HCT116 (cell line): ENCODE data around the gene KDM1B.

Source experiments
- ATF3 ChIP-seq: IDR thresholded peaks from 2 replicates; pipeline ENCODE4 v1.6.1; 2012
- CTCF ChIP-seq, 3 experiments: fragments of 200-600 bp in 1 of 3; sonication (generic) in 1 of 3; IDR thresholded peaks in 2 of 3; conservative IDR thresholded peaks in 1 of 3; 2 replicates each; pipeline ENCODE4 v1.5.1; 2012 to 2017; ENCODE audit warnings: low read depth in 2 of 3, low read length in 2 of 3, antibody characterized with exemption in 1 of 3, borderline replicate concordance in 1 of 3, control low read depth in 1 of 3, mild to moderate bottlenecking in 1 of 3, mixed read lengths in 1 of 3, mixed run types in 1 of 3, moderate library complexity in 1 of 3; ENCODE audit not compliant: insufficient read depth in 1 of 3
- EZH2 ChIP-seq: fragments of 200-600 bp; sonication (generic); IDR thresholded peaks from 2 replicates; pipeline ENCODE4 v1.6.1; 2017; ENCODE audit warnings: antibody characterized with exemption, mixed run types
- EZH2phosphoT487 ChIP-seq: fragments of 200-600 bp; IDR thresholded peaks from 2 replicates; pipeline ENCODE4 v1.6.1; 2018; ENCODE audit warnings: antibody characterized with exemption, borderline replicate concordance
- POLR2A ChIP-seq: IDR thresholded peaks from 2 replicates; pipeline ENCODE4 v1.7.0; 2011; ENCODE audit warnings: borderline replicate concordance; ENCODE audit not compliant: insufficient read depth, insufficient read length; ENCODE audit errors: extremely low read depth
- POLR2AphosphoS5 ChIP-seq: IDR thresholded peaks from 2 replicates; pipeline ENCODE4 v1.6.1; 2011; ENCODE audit warnings: mild to moderate bottlenecking, low read depth, low read length, moderate library complexity
- REST ChIP-seq: IDR thresholded peaks from 2 replicates; pipeline ENCODE4 v1.6.1; 2012; ENCODE audit warnings: low read depth
- SP1 ChIP-seq: IDR thresholded peaks from 2 replicates; pipeline ENCODE4 v1.6.1; 2012; ENCODE audit warnings: low read depth
- TCF7L2 ChIP-seq: IDR thresholded peaks from 2 replicates; pipeline ENCODE4 v1.7.0; 2011; ENCODE audit warnings: borderline replicate concordance, inconsistent platforms; ENCODE audit not compliant: insufficient read depth, insufficient read length; ENCODE audit errors: extremely low read depth
- YY1 ChIP-seq: IDR thresholded peaks from 2 replicates; pipeline ENCODE4 v1.6.1; 2011; ENCODE audit warnings: low read length, low read depth, moderate library complexity, mild to moderate bottlenecking; ENCODE audit not compliant: insufficient replicate concordance; ENCODE audit errors: extremely low read depth
- ZBTB33 ChIP-seq: IDR thresholded peaks from 2 replicates; pipeline ENCODE4 v1.6.1; 2011; ENCODE audit warnings: mild to moderate bottlenecking, low read length, moderate library complexity; ENCODE audit not compliant: insufficient replicate concordance; ENCODE audit errors: extremely low read depth

GRCh38 chr6:18221288-18221615 lies 66.0 kb downstream of the KDM1B start:
- no peak for TF ChIP-seq CTCF (IDR thresholded peaks at IDR 0.05 in 2 of 3, conservative IDR thresholded peaks at IDR 0.05 in 1 of 3; ENCODE audit: borderline replicate concordance in 1 of 3, insufficient read depth in 1 of 3, low read depth in 2 of 3, low read length in 2 of 3)
- no peak for TF ChIP-seq EZH2
- no peak for TF ChIP-seq ATF3
- no peak for TF ChIP-seq ZBTB33
- TF ChIP-seq SP1: no peak
- no peak for TF ChIP-seq YY1
- no peak for TF ChIP-seq TCF7L2
- no peak for TF ChIP-seq EZH2phosphoT487
- TF ChIP-seq REST: no peak
- TF ChIP-seq POLR2A: no peak
- TF ChIP-seq POLR2AphosphoS5: no peak
